MM.1S (cell line): ENCODE results near the gene TCF3.
"Not testable (repeated sequence)": the region's sequence is repeated elsewhere in the genome, so short reads cannot be mapped to it uniquely, and the experiment has no call there.

Source experiments
- EZH2 ChIP-seq: fragments of 300-600 bp; sonication (generic); optimal IDR thresholded peaks from 2 replicates; pipeline ENCODE3; 2017; ENCODE audit warnings: low read depth, mild to moderate bottlenecking, antibody characterized with exemption, low read length, mixed read lengths
- TF ChIP-seq, protein P1 (sequence below): fragments of 300-600 bp; sonication (generic); IDR thresholded peaks from 2 replicates; pipeline ENCODE4 v1.5.1; 2016; ENCODE audit warnings: antibody characterized with exemption, low read length, mixed read lengths

DNA sequence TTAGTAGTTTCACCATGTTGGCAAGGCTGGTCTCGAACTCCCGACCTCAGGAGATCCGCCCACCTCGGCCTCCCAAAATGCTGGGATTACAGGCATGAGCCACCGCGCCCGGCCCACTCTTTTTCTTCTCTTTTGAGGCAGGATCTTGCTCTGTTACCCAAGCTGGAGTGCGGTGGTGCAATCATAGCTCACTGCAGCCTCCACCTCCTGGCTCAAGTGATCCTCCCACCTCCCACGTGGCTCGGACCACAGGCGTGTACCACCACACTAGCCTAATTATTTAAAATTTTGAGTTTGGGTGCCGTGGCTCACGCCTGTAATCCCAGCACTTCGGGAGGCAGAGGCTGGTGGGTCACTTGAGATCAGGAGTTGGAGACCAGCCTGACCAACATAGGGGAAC is 18.3 kb upstream of the TCF3 start:
- TF ChIP-seq, protein P1, sequence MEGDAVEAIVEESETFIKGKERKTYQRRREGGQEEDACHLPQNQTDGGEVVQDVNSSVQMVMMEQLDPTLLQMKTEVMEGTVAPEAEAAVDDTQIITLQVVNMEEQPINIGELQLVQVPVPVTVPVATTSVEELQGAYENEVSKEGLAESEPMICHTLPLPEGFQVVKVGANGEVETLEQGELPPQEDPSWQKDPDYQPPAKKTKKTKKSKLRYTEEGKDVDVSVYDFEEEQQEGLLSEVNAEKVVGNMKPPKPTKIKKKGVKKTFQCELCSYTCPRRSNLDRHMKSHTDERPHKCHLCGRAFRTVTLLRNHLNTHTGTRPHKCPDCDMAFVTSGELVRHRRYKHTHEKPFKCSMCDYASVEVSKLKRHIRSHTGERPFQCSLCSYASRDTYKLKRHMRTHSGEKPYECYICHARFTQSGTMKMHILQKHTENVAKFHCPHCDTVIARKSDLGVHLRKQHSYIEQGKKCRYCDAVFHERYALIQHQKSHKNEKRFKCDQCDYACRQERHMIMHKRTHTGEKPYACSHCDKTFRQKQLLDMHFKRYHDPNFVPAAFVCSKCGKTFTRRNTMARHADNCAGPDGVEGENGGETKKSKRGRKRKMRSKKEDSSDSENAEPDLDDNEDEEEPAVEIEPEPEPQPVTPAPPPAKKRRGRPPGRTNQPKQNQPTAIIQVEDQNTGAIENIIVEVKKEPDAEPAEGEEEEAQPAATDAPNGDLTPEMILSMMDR = not testable (repeated sequence)
- TF ChIP-seq EZH2 = not testable (repeated sequence)
